ENCODE measurements around the gene ZBTB16. TPM values are rescaled to one million over a fixed set of nuclear protein-coding genes. Genes with fewer than 3 reads are reported as not detected.

The ZBTB16 gene
- total RNA-seq, 1 experiment from 2014 or later, result not detected

DNA sequence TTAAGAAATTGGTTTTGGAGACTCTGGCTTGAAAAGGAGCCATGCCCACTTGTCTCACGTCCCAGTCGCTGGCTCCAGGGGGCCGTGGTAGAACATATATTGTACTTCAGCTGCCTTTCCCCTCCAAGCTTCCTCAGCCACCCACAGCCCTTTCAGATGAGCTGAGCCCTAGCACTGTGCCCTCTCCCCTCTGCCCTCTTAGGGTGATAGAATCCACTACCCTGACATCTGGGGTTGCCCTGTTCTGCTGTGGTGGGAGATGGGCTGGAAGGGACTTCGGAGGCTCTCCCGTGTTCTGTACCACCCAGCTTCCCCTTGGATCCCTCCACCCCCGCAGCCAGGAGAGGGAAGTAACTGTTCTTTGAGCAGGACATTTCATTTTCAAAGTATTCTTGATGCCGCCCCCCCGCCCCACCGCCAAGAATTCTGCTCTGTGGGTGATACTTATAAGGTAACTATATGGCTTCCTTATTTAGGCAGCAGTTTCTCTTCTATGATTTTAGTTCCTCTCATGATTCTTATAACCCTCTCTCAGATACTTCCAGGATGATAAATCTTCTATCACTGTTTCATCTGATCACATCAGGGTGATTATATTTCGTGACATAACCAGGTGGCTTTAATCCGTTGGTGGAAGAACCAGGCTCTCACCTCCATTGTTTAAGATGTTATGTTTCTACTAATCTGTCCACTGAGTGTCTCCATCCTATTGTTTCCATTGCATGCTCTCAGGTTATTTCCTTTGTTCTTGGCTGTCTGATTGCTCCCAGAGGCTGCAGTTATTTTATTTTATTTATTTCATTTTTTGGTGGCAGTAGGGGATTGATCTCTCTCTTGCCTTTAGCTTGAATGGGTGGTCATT, 24.1 kb downstream of the ZBTB16 start:
- no peak for DNase-seq (ENCODE audit: low spot score)

DNA sequence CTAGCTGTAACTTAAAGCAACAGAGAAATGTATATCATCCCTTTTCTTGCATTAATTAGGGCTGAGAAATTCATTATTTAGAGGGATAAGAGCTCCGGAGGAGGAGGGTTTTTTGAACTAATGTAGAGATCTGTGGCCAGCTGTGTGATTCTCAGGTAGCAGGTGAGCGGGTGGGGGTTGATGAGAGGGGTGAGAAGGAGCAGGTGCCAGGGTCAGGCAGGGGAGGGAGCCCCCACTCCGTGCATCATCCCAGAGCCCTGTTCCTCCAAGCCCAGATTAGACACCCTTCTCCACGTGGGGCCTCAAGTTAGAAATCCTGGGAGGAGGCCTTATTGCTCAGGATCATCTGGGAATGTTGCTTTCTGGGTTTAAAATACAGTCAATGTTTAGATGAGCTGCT, 24.9 kb downstream of the ZBTB16 start:
- no peak for DNase-seq (ENCODE audit: low spot score)

DNA sequence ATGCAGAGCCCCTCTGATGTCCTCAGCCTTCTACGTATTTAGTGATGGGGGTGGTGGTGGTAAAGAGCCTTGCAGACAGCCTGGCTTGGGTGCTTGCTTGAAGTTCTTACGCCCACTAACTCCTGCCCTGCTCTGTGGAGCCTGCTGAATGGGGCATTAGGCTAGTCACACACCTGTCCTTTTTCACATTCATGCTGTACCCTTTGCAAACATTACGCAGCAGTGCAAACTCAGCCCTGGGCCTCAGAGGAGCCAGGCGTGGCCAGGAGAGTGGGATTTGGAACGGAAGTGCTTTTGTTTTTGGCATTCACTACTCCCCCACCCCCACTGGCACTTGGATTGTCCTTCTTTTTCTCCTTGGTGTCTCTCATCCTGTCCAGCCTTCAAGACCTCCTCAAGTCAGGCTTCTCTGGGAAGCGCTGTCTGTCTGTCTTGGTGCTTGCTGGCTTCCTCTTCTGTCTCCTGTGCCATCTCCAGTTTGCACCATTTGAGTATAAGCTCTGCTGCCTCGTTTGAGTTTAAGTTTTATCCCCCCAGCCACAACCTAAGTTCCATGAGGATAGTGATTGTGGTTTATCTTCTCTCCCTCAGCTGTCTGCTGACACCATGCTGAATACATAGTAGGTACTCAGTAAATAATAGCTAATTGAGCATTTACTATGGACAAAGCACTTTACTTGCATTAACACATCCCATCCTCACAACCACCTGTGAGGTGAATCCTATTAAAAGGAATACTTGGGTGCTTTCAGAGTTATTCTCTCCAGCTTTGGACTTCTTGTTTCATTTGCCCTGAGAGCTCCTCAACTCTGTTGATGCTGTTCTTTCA, 26.7 kb downstream of the ZBTB16 start:
- DNase-seq (ENCODE audit: low spot score), result no peak

DNA sequence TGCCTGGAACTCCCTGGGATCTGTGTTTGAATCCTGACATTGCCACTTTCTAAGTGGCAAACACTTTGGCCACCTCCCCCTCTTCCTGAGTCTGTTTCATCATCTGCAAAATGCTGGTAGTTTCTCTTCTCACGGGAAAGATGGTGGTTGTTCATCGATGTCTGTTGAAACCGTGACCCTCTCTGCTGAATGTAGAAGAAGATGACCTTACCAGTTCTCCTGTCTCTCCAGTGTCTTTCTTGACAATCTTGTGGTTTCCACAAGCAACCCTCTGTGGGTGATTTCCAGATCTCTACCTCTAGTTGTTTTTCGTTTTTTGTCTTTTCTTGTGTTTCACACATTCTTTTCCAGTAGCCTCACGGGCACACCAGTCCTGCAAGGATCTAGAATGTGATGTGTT, 27.5 kb downstream of the ZBTB16 start:
- no peak for DNase-seq (ENCODE audit: low spot score)

DNA sequence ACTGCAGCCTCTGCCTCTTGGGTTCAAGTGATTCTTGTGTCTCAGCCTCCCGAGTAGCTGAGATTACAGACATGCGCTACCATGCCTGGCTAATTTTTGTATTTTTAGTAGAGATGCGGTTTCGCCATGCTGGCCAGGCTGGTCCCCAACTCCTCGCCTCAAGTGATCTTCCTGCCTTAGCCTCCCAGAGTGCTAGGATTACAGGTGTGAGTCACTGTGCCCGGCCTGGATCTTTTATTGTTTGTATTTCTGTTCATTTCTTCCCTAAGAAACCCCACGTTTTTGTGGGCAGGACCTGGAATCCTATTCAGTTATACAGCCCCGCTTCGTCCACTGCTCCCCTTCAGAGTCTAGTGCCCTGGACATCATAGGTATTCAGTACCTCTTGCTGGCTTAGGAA, 28.7 kb downstream of the ZBTB16 start:
- no peak for DNase-seq (ENCODE audit: low spot score)

DNA sequence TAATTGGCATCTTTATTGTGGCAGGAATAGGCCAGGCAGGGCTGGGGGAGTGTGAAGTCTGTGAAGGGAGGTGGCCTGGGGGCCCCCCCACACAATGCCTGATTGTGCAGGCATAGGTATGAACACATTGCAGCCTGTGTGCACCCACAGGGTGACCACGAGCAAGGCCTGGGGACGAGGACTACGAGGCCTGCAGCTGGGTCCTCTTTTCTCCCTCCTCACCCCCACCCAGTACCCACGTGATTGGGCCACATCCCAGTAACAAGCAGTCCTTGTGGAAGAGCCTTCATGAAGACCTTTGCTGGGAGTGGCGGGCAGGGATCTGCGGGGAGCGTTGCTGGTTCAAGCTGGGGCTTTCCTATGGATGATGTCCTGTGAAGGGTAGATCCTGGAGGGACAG, 29.3 kb downstream of the ZBTB16 start:
- no peak for DNase-seq (ENCODE audit: low spot score)

DNA sequence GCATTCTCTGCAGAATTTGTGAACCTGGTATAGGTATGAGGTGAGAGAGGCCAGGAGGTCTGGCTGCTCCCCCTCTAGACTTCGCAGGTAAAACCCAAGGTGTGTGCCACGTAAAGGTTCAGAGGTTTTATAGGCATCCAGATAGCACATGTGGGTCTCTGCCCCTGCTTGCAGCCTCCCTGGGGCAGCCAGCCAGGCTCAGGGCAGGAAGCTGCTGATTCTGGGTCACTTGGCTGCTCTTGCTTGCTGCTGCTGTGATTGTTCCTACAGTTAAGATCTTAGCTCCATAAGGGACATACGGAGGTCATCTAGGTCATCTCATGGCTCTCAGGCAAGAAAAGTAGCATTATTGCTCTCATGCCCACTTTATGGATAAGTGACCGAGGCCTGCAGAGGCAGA, 30.2 kb downstream of the ZBTB16 start:
- DNase-seq (ENCODE audit: low spot score), result no peak

DNA sequence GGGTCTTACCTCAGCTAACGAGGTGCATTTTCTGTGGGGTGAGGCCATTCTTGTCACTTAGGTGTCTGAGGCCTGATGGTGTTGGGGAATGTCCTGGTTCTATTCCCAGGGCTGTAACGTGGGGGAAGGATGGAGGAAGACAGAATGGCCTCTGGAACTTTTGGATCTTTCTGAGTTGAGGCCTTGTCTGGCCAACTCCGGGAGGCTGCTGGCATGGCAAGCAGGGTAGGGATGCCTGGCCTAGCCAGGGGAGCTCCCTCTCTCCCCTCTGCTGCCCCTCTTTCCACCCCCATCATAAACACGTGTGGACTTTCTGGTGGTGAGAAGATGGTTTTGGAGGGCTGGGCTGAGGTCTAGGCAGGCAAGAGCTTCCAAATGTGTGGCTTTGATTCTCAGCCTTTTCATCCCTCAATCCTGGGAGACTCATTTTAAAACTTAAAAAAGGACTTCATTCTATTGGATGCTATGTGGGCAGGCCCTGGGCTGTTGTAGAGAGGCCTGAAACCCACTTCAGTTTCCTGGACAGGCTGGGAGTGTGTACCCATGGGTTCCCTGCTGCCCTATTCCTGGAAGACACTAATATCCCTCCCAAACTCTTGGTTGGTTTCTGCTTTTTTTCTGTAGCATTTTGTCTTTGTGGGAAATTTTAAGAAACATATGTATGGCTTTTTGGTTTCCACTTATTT, 30.9 kb downstream of the ZBTB16 start:
- no peak for DNase-seq (ENCODE audit: low spot score)

DNA sequence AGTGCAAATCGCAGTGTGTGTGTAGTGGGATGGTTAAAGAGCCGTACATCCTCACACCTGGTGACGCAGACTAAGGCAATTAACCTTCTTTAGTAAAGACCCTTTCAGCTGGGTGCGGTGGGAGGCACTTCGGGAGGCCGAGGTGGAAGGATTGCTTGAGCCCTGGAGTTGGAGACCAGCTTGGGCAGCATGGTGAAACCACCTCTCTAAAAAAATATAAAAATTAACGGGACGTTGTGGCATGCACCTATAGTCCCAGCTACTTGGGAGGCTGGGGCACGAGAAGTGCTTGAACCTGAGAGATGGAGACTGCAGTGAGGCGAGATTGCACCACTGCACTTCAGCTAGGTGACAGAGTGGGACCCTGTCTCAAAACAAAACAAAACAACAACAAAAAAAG, 31.5 kb downstream of the ZBTB16 start:
- no peak for DNase-seq (ENCODE audit: low spot score)

DNA sequence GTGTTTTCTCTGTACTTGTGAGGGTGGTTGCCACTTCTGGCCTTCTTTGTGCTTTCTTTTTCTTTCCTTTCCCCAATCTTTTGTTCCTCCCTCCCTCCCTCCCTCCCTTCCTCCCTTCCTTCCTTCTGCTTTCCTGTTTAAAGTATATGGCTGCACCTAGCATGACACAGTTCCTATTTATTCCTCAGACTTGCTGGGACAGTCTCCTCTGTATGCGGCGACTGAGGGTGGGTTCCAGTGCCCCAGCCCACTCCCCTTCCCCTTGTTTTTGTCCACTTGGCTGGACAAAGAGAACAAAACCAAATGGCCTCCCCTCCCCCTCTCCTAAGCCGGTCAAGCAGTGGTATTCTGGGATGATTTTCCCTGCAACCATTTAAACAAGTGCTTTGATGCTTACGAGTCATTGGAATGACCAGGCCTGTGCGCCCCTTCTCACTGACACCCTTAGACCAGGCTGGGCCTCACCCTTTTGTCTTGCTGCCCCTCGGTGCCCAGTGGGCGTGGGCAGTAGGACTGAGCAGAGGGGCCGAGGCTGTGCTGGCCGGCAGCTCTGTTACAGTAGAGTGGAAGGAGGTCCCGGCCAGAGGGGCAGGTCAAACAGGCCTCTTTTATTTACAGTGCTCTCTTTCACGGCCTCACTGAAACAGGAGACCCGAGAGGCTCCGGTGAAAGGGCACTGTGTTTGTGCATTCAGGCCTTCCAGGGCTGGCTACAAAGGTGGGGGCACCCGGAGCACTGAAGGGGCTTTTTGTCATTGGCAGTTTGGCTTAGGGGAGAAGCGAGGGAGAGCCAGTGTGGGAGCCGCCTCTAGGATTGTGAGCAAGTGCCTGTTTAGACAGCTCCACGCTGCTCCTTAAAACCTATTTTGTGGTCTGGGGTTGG, 32.2 kb downstream of the ZBTB16 start:
- DNase-seq (ENCODE audit: low spot score), result no peak

DNA sequence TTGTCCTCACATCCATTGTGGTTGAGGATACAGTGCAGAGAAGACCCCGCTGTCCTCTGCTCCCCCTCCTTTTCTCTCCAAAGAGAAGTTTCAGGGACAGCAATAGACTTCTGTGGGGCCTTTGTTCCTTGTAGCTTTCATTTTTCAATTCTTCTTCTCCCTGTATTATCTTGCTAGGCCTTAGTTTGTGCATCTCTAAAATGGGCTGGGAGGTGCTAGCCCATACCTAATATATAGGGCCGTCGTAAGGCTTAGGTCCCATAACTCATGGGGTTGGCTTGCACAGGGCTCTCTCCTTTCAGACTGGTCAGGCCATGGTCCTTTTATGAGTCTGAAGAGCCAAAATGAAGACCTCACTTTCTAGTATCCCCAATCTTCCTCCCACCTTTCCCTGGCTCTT, 33.0 kb downstream of the ZBTB16 start:
- no peak for DNase-seq (ENCODE audit: low spot score)

DNA sequence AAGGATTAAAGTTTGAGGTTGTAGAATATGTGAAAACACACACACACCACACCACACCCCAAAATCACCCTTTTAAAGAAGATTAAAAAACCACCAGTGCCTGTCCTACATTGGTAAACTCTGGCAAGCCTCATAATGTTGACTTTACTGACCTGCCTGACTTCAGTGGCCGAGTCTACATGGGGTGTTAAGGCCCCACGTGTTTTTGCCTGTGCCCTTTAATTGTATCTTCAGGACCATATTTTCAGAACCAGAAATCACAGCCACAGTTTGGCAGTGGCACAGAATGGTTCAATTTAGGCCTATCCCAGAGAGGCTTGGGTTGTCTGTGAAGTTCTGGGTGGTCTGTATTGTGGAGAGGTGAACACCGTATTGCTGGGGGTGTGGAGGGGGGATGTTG, 33.4 kb downstream of the ZBTB16 start:
- no peak for DNase-seq (ENCODE audit: low spot score)

DNA sequence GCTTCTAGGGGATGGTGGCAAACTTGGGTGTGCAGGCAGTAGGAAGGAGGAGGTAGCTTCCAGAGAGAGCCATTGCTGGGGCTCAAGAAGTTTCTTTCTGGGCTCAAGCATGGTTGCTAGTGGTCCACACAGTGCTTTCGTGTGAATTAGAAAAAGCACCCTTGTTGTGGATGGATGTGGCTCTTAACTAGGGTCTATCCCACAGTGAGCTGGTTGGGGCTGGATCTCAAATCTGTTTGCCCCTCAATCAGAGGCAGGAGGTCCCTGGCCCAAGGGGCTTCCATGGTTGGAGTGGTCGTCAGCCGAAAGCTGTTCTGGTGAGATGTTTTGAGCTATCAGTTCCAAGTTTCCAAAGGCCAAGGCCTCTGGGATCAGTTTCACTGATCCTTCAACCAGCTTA, 35.0 kb downstream of the ZBTB16 start:
- DNase-seq (ENCODE audit: low spot score), result no peak

DNA sequence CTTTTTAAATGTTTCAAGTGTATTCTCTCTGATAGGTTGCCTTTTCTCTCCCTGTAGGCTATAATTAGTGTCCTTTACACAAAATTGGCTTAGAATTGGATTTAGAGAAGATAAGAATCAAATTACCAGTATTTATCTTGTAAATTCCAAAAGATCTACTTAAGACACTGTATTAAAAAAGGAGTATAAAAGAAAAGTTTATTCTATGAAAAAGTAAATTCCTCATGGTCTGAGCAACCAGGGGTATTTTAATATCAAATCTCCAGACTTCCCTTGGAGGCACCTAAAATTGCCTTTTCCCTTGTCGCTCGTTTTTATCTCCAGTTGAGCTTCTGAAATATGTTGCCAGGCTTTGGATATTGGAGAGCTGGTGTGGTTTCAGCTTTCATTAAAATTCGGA, 36.4 kb downstream of the ZBTB16 start:
- no peak for DNase-seq (ENCODE audit: low spot score)

DNA sequence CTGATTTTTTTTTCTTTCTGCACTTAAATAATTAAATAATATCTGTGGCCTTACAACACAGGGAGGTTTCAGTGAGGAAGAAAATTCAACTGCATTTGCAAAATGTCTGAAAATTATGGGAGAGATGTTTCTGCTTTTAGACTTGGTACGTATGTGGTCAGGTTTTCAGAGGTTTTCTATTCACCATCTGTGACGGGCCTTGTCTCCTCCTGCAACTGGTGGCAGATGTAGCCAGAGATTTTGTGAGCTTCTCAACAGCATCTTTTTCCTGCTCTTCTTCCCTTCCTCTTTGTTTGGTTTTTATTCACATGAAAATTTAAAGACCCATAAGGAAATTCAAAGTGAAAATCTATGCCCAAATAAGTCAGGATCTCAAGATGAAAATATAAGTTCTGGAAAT, 38.3 kb downstream of the ZBTB16 start:
- no peak for DNase-seq (ENCODE audit: low spot score)

DNA sequence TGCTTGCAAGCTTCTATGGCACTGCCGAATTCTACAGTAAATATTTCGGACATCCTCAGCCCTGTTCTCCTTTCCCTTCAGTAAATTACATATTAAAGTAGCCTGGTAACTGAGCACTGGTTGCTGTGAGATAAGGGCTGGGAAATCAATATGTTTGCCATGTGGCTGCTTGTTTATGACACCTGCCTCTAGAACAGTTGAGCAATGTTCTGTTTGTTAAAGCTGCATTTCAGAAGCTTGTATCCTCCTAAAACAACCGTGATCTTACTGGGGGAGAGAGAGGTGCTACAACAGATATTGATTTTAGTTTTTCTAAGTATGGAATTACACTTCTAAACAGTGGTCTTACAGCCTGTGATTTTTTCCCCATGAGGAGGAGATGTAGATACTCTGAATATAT, 39.4 kb downstream of the ZBTB16 start:
- DNase-seq (ENCODE audit: low spot score), result no peak

DNA sequence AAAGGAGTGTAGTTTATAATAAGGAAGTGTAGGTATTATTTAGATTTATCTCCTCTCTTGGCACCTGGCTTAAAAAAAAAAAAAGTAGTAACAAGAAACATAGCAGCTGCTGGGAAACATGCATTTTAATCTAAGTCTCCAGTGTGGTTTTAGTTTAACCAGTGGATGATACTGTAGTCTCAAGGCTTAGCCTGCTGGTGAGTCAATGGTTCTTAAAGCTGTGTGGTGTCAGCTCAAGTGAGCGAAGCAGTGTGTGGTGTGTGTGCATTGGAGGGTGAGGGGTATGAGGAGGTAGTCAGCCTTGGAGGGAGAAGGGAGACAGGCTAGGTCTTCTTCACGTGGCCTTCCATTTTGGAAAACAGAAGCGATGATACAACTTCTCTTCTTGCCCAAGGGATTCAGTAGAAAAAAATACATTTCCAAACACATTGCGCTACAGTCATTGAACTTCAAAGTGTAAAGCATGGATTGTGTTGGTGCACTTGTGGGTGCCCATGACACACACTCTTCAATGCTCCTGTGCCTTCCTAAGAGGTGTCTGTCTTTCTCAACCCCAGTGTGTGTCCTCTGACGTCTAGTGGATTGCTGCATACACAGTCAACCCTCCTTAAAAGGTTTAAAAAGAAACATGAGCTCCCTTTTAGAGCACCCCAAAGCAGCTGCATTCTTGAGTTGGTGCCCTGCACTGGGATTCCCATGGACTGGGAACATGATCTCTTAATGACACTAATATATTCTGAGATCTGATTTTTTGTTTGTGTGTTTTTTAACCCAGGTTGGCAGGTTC, 40.1 kb downstream of the ZBTB16 start:
- no peak for DNase-seq (ENCODE audit: low spot score)

DNA sequence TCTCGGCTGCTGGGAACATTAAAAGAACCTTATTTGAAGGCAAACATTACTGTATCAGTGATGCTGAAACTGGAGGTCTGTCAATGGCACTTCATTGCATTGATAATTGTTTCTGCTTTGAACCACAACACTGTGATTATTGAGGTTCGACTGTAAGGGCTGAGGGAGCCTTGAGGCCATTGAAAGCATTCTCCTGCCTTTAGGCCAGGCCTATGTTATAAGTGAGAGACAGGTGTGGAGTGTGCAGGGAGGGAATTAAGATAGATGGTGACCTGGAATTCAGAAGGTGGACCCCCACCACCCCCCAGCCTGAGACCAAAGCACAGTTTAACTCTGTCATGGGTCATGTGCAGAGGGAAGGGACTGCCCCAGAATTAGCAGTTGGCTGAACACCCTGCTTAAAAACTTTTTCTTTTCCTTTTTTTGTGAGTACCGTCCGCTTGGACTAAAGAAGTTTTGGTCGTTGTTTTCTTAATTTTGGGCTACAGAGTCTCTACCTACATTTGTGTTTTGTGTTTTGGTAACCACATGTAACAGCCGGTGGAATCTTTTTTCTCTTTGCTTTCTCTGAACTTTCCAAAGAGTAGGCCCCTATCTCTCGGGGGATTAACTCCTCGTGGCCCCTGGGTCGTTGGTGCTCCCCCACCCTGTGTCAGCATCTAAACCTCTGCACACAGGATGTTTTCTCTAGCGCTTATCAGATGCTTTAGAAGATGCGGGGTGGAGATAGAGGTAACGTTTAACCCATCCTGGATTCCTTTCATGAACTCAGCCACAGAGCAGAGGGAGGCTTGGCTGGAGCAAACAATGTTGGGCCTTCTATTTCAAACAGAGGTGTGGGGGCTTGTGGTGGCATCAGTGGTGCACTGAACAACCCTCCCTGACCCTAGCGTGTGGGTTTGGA, 43.7 kb downstream of the ZBTB16 start:
- no peak for DNase-seq (ENCODE audit: low spot score)

DNA sequence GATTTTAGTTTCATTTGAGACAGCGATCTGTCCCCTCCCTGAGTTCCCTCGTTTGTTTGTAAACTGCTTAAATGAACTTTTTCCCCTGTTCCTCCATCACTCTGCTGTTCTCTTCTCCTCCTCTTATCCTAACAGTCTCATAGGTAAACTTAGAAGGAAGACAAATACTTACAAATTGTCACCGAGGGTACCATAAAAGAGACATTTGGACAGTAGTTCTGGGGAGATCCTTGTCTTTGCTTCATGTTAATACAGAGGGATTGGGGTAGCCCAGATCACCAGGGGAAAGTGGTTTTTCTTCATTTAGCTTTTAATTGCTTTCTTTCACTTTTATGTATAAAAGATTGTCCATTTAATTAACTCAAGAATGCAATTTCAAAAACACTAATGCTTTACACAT, 46.1 kb downstream of the ZBTB16 start:
- no peak for DNase-seq (ENCODE audit: low spot score)

DNA sequence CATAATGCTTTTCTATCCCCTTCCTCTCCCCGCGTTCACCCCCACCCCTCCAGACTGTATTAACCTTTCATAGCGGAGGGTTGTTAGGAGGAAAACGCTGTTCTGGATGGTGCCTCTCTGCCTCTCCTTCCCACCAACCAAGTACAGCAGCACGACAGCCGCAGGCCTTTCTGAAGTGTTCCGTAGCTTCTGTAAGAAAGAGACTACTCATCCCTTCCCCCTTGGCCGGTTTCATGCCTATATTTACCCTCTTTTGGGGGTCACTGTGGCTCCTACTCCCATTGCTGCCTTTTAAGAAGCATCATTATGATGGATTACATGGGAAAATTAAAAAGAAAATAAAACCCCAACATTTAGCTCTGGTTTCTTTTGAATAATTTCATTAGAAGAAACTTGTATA, 46.5 kb downstream of the ZBTB16 start:
- DNase-seq (ENCODE audit: low spot score), result no peak
